IPS DF 19.7 (cell line): Measurements from ENCODE around the gene DIS3L2.
"Not testable (repeated sequence)": the region's sequence is repeated elsewhere in the genome, so short reads cannot be mapped to it uniquely, and the experiment has no call there.

Experiments
- DNase-seq: peaks from one replicate; pipeline ENCODE4 v3.0.0-alpha.2; 2013; ENCODE audit warnings: low read depth, low spot score

Gene DIS3L2

GRCh38 chr2:232345251-232345650 lies 383.7 kb downstream of the DIS3L2 start:
- DNase-seq, result no peak

- DNase-seq, result no peak
Measured at GRCh38 chr2:232347369-232347768, 385.9 kb downstream of the DIS3L2 start.

- DNase-seq, result no peak
Measured at GRCh38 chr2:232348936-232349335, 387.4 kb downstream of the DIS3L2 start.

DNA sequence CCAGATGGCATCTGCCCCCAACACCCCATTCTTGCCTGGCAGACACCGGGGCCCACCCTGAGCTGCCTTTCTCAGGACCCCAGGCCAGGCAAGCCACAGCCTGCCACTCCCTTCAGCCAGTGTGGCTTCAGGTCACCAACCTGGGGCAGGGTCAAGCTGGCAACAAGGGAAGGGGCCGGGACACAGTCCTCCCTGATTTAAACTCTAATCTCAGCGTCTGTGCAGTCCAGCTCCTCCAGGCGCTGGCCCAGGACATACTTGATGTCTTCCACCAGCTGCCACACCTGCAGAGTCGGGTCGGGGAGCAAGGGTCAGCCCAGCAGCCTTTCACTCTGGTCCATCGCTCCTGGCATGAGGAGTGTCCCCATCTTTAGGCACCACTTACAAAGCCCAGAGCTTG lies 388.0 kb downstream of the DIS3L2 start:
- no peak for DNase-seq

DNA sequence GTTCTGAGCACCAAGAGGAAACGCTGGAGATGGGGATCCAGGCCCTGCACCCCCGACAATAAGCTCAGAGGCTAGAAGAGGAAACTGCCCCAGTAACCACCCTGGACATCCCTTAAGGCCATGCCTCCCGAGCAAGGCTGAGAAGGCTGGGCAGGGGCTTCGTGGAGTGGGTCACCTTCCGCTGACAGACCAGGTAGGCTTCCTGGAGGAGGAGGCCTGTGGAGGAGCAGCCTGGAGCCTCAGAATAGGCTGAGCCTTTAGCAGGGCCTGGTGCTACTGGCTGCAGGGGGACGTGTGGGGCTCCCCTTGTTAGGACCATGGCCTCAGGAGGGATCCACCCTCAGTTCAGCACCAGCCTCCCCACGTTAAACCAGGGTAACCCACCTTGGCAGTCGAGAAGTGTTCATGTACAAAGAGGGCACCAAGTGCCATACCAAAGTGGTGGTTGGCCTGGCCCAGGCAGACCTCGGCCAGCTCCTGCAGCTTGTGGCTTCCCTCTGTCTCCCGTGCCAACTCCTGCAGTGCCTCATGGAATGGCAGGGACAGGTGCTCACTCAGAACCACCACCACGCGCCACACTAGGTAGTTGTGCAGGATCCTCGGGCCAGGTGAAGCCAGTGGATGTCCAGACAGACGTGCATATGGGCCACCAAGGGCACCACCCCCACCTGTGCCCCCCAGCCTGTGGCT lies 388.6 kb downstream of the DIS3L2 start:
- no peak for DNase-seq

GRCh38 chr2:232350804-232351685 lies 389.5 kb downstream of the DIS3L2 start:
- DNase-seq, result no peak

DNA sequence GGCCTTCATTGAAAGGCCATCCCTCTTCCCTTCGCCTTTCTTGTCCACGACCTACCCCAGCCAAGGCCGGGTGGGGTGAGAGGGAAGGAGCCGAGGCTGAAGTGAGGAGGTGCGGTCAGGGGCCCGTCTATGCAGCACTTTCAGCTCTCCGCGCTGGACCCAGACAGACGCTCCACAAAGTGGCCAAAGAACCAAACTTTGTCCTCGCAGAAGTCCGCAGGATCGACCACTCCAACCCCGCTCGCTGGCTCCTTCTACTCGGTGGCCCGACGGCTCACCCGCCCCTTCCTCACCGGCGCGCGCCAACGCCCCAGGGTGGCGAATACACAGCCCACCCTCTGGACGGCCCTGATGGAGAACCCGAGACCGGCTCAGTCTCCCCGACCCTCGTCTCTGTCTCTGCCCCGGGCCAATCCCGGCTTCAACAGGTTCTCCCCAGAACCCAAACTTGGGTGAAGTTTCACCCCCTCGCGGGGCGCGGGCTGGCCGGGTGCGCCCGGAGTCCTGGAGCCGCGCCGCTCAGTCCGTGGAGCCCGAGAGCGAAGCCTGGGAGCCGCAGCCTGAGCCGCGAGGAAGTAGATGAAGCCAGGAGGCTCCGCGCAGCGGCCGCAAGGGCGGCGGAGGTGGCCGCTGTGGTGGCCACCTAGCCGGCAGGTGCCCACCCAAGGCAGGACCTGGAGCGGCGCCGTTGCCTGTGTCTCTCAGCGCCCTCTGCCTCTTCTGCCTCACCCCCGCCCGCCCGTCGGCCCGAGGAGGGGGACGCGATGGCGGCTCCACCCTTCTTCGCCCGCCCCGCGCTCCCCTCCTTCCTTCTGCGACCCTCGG lies 390.4 kb downstream of the DIS3L2 start:
- no peak for DNase-seq

GRCh38 chr2:232352511-232353091 lies 391.1 kb downstream of the DIS3L2 start:
- no peak for DNase-seq

DNA sequence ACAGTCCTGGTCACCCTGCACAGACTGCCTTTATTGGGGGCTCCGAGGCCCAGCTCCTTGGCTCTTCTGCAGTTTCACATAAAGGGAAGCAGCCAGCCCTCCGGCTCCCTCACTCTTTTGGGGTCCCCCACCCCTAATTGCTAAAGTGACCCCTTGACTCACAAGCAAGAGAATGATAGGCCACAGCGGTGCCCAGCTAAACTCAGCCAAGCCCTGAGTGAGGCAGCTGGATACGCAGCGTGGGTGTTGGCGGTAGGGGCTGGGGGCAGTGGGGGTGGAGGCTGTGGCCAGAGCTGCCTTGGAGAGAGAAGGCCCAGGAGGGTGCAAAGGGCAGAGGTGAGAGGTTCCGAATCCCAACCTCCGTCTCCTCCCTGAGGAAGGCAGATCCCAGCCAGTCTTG lies 391.6 kb downstream of the DIS3L2 start:
- DNase-seq, result no peak

GRCh38 chr2:232353660-232354059 lies 392.1 kb downstream of the DIS3L2 start:
- no peak for DNase-seq

DNA sequence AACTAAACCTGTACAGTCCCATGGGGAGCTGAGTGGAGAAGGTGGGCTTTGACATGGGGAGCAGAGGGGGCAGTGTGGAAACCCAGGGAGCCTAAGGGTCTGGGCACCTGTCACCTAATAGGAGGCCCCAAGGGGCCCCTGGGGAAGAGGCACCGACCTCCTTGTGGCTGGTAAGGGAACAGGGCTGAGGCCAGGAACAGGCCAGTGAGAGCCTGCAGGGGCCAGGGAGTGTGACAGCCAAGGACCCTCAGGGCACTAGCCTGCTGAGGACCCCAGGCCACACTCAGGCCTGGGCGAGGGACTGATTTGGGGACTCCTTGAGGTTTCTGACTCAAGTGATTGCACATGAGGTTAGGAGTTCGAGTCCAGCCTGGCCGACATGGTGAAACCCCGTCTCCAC lies 392.6 kb downstream of the DIS3L2 start:
- DNase-seq, result no peak

DNA sequence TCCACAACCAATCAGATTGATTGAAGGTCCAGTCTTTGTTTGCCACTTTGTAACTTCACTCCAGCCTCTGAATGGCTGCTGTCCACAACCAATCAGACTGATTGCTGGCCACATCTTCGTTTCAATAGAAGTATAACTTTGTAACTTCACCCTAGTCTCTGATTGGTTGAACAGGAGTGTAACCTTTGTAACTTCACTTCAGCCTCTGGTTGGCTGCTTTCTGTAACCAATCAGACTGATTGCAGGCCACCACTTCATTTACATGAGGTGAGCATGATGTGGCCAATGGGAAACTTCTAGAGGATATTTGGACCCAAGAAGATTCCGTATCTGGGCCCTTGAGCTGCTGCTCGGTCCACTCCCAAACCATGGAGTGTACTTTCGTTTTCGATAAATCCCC lies 400.1 kb downstream of the DIS3L2 start:
- DNase-seq, result no peak

- no peak for DNase-seq
Measured at GRCh38 chr2:232362174-232362900, 400.8 kb downstream of the DIS3L2 start.

DNA sequence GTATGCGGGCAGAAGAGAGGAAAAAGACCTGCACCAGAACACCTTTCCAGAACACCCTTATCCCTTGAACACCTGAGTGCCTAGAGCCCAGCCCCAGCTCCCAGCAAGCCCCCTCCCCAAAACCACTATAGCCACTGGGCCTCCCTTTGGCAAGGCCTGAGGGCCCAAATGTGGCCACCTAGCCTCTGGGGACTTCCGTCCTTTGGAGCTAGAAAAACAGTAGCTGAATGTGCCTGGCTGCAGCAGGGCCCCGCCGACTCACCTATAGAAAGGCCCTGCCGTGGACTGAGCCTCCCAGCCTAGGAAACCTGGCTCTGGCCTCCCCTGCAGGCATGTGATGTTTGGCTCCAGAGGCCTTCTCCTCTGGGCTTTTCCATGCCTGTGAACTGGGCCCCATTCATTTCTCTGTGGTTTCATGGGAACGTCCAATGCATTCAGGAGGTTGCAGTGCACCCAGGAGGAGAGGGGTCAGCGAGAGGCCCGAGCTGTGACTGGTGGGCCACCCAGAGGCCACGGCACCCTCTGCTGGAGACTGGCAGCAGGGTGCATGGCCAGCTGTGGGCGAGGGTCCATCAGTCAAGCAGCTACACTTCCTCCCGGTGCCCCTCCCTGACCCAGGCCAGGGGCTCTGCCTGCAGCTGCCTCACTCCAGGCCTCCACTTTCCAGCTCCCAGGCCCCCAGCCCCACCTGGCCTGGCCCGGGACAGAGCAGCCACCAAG lies 401.7 kb downstream of the DIS3L2 start:
- DNase-seq, result not testable (repeated sequence)

DNA sequence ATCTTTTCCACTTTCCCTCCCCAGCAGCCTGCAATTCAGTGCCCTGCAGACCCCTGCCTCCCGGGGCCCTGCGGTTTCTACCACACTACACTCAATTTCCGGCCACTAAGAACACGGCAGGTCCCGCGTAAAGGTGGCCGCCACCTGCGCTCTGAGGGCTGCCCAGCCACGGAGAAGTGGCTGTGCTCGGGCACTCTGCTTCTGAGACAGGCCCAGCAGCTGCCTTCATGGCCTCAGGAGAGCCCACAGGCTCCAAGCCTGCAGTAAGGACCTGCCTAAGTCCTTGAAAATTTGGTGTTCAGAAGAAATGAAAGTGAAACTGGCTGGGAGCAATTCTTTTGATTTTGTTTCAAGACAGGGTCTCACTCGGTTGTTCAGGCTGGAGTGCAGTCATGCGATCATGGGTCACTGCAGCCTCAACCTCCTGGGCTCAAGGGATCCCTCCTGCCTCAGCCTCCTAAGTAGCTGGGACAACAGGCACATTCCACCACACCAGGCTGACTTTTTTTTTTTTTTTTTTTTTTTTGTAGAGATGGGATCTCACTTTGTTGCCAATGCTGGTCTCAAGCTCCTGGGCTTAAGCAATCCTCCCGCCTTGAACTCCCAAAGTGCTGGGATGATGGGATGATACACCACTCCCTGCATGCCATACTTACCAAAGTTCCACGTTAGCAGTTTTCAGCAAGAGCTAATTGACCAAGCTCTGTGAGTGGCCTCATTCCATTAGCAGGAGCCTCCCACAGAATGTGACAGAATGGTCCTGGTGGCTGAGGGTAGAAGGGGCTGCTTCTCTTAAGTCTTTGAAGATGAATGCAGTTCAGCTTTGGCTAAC lies 402.5 kb downstream of the DIS3L2 start:
- DNase-seq, result no peak

DNA sequence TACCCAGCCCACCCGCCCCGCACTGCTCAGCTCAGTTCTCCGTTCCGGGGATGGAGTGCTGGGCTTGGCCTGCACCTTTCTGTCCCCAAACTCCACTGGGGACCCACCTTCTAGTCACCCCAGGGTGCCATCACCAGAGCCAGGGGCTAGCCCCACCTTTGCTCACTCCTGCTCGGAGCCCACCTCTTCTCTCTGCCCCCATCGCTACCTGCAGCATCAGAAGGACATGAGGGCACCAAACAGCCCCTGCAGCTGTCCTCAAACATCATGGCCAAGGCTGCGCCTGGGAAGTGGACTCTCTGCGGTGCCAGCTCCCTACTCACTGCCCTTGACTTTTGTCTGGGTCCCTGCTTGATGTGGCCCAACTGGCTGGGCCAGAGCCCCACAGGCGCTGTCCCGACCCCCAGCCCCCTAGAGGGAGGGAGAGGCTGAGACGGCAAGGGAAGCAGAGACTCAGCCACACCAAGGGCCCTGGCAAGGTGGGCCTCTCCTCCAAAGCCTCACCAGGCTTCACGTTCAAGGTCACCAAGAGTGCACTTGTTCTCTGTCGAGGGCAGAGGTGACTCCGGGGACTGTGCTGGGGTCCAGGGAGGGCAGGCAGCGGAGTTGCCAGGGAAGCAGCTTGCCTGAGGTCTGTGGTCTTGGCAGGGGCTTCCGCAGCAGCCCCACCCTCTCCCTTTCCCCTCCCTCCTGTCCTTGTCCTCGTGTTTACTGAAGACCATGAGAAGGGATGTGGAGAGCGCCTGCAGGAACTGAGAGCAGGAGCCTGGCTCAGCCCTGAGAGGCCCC lies 403.5 kb downstream of the DIS3L2 start:
- DNase-seq, result not testable (repeated sequence)

- no peak for DNase-seq
Measured at GRCh38 chr2:232365621-232366321, 404.3 kb downstream of the DIS3L2 start.

GRCh38 chr2:232366461-232366860 lies 404.9 kb downstream of the DIS3L2 start:
- not testable (repeated sequence) for DNase-seq
